GM12878 (cell line): ENCODE results near the gene ATP7B. TPM values are rescaled to one million over a fixed set of nuclear protein-coding genes. Genes with fewer than 3 reads are reported as not detected.

Source experiments
- ATAC-seq: fragments of 200-7000 bp; cut with Tn5 transposase; 3 replicates; pipeline ENCODE4 v1.9.1; 2020; ENCODE audit warnings: mild to moderate bottlenecking, moderate library complexity
- BruUV-seq: library from RNA; stranded (reverse); fragments of 400-500 nt; replicated peaks from 2 replicates; lab custom pipeline; 2021; lab: Mats Ljungman, UMichigan
- CTCF ChIA-PET: fragments of 300-600 bp; sonication (Branson Sonifier 250); formaldehyde crosslinking; extraction: SDS; loops from one replicate; lab custom pipeline; 2021; ENCODE audit warnings: inconsistent platforms; lab: Yijun Ruan, JAX
- POLR2A ChIA-PET: fragments of 350-600 bp; formaldehyde crosslinking; extraction: SDS; loops from one replicate; lab custom pipeline; 2021; ENCODE audit warnings: inconsistent platforms; lab: Charles Lee
- RAD21 ChIA-PET: fragments of 300-600 bp; sonication (Branson Sonifier 250); formaldehyde crosslinking; loops from one replicate; lab custom pipeline; 2023; ENCODE audit warnings: antibody characterized with exemption; ENCODE audit not compliant: unreplicated experiment; lab: Charles Lee
- SMC1A ChIA-PET: fragments of 300-600 bp; sonication (Branson Sonifier 250); formaldehyde crosslinking; loops from one replicate; lab custom pipeline; 2023; ENCODE audit not compliant: unreplicated experiment, uncharacterized antibody; lab: Charles Lee
- DNase-seq: peaks from one replicate; pipeline ENCODE4 v3.0.0-alpha.2; 2011; ENCODE audit warnings: low read depth, low spot score
- FAIRE-seq: peaks from 3 replicates; lab custom pipeline; 2011; peaks lifted over from hg19 to GRCh38; lab: Jason Lieb, UNC
- H2AFZ ChIP-seq: 2 replicates; pipeline ENCODE4 v1.6.0; 2011; ENCODE audit warnings: low read depth, low read length, control low read depth; ENCODE audit not compliant: control insufficient read depth
- H3K27ac ChIP-seq: 2 replicates; pipeline ENCODE4 v1.5.1; 2011; ENCODE audit warnings: control low read depth; ENCODE audit not compliant: control insufficient read depth, insufficient read depth
- H3K27me3 ChIP-seq, 2 experiments: replicated peaks in 1 of 2; 2 replicates each; pipeline versions ENCODE4 v1.6.0 to v1.6.1; 2011; ENCODE audit warnings: low read length in 1 of 2; ENCODE audit not compliant: control insufficient read depth in 2 of 2, insufficient read depth in 2 of 2
- H3K36me3 ChIP-seq, 2 experiments: 2 replicates each; pipeline ENCODE4 v1.5.1; 2011; ENCODE audit warnings: low read length in 1 of 2; ENCODE audit not compliant: control insufficient read depth in 2 of 2, insufficient read depth in 2 of 2
- H3K4me1 ChIP-seq: 2 replicates; pipeline ENCODE4 v1.6.1; 2011; ENCODE audit warnings: mild to moderate bottlenecking, low read length, moderate library complexity, mixed read lengths; ENCODE audit not compliant: control insufficient read depth, insufficient read depth
- H3K4me2 ChIP-seq: 2 replicates; pipeline ENCODE4 v1.6.0; 2011; ENCODE audit warnings: control low read depth; ENCODE audit not compliant: control insufficient read depth, insufficient read depth
- H3K4me3 ChIP-seq: fragments of 200-600 bp; sonication (generic); 2 replicates; pipeline ENCODE4 v1.5.1; 2016
- H3K79me2 ChIP-seq: 2 replicates; pipeline ENCODE4 v1.6.0; 2011; ENCODE audit warnings: low read length; ENCODE audit not compliant: control insufficient read depth, insufficient read depth
- H3K9ac ChIP-seq: 2 replicates; pipeline ENCODE4 v1.8.0; 2011; ENCODE audit warnings: low read length, control low read depth, mixed read lengths; ENCODE audit not compliant: control insufficient read depth, insufficient read depth
- H3K9me3 ChIP-seq: replicated peaks from 3 replicates; pipeline ENCODE4 v1.5.1; 2011; ENCODE audit warnings: mild to moderate bottlenecking, low read length; ENCODE audit not compliant: control insufficient read depth, insufficient read depth
- H4K20me1 ChIP-seq: 2 replicates; pipeline ENCODE4 v1.6.0; 2011; ENCODE audit not compliant: control insufficient read depth, insufficient read depth
- CTCF ChIP-seq, 3 experiments: IDR thresholded peaks in 2 of 3; conservative IDR thresholded peaks in 1 of 3; 2 replicates each; pipeline ENCODE4 v1.5.1; 2011; ENCODE audit warnings: low read depth in 3 of 3, low read length in 3 of 3, mild to moderate bottlenecking in 3 of 3, control low read depth in 2 of 3, moderate library complexity in 2 of 3, inconsistent platforms in 1 of 3, mixed read lengths in 1 of 3; ENCODE audit not compliant: control insufficient read depth in 2 of 3, insufficient read depth in 1 of 3; ENCODE audit errors: extremely low read depth in 1 of 3
- FOXM1 ChIP-seq: IDR thresholded peaks from 2 replicates; pipeline ENCODE4 v1.6.1; 2012; ENCODE audit warnings: low read depth, mild to moderate bottlenecking, inconsistent platforms, low read length, moderate library complexity
- GABPA ChIP-seq: IDR thresholded peaks from 2 replicates; pipeline ENCODE4 v1.6.1; 2014; ENCODE audit warnings: antibody characterized with exemption, low read depth, mild to moderate bottlenecking, inconsistent platforms
- USF1 ChIP-seq: IDR thresholded peaks from 2 replicates; pipeline ENCODE4 v1.6.1; 2011; ENCODE audit warnings: borderline replicate concordance, low read depth, mild to moderate bottlenecking, moderate library complexity, mixed read lengths, low read length; ENCODE audit not compliant: insufficient read depth; ENCODE audit errors: extremely low read length
- ZNF207 ChIP-seq: fragments of 450-650 bp; IDR thresholded peaks from 2 replicates; pipeline ENCODE4 v1.6.1; 2014; ENCODE audit warnings: antibody characterized with exemption, mild to moderate bottlenecking, borderline replicate concordance
- ZSCAN29 ChIP-seq: fragments of 450-650 bp; IDR thresholded peaks from 2 replicates; pipeline ENCODE4 v1.6.1; 2017; ENCODE audit warnings: mild to moderate bottlenecking, moderate library complexity
- WGBS: methylation state at CpG from one replicate; pipeline ENCODE4 v1.1.6; 2016; ENCODE audit warnings: low lambda C conversion rate; ENCODE audit not compliant: insufficient replicate concordance, insufficient coverage; ENCODE audit errors: missing lambda C conversion rate; 5-methylcytosine and 5-hydroxymethylcytosine counted together
- in situ Hi-C: fragments of 300-500 bp; cut with MboI; formaldehyde crosslinking; loops from 9 replicates; pipeline ENCODE4 v1.14.3; 2018; ENCODE audit warnings: mixed read lengths
- intact Hi-C: fragments of 100-400 bp; cut with micrococcal nuclease; formaldehyde crosslinking; loops from one replicate; pipeline ENCODE4 v1.14.2; 2022; ENCODE audit not compliant: unreplicated experiment
- polyA plus RNA-seq, 11 experiments: library from polyadenylated mRNA; depleted of rRNA in 4 of 11; unstranded in 6 of 11; stranded (reverse) in 5 of 11; fragments of >200 nt; fragmentation: Nextera tagmentation in 4 of 11; fragmentation: Illumina TruSeq in 1 of 11; extraction: Ambion mirVana in 4 of 11; extraction: Trizol in 1 of 11; gene quantifications; 1 replicate in 1 of 11; 2 replicates in 10 of 11; pipeline versions ENCODE4 v1.2.1 to v1.2.3, GENCODE V29; 2011 to 2016; ENCODE audit warnings: inconsistent platforms in 2 of 11, missing spikeins in 2 of 11, low read depth in 1 of 11
- total RNA-seq, 4 experiments: library from RNA; depleted of rRNA in 3 of 4; stranded (reverse); fragments of >200 nt in 3 of 4; fragmentation: Illumina TruSeq in 1 of 4; extraction: Trizol in 1 of 4; gene quantifications; 2 replicates each; pipeline versions ENCODE4 v1.2.1 to v1.2.3, GENCODE V29; 2013 to 2021
- TF ChIP-seq, protein P1 (sequence below): fragments of 450-650 bp; IDR thresholded peaks from 2 replicates; pipeline ENCODE4 v1.6.1; 2018; ENCODE audit warnings: mild to moderate bottlenecking, low read depth, moderate library complexity; ENCODE audit not compliant: partially characterized antibody
- TF ChIP-seq, protein P2 (sequence below): IDR thresholded peaks from 2 replicates; pipeline ENCODE4 v1.6.1; 2012; ENCODE audit warnings: low read depth, low read length, improper control_type of control experiment

The ATP7B gene
- total and polyA plus RNA-seq, 10 of the 15 experiments (the other 5 are each of a cell fraction or from before 2014, with no cell fraction given) = under 0.01 to 1.1 (median 0.06) TPM; not detected in 2

- no peak for FAIRE-seq
- CTCF ChIA-PET = interaction anchor here (1.0 kb wide), 1 partner anchor 11 kb away, joined by 4 read pairs; no protein-coding TSS in a partner anchor
- SMC1A ChIA-PET = interaction anchor here (1.4 kb wide), 1 partner anchor 101 kb away, joined by 3 read pairs; no protein-coding TSS in a partner anchor
- Histone ChIP-seq H3K27me3 (no peaks in the 10 kb centered on the region; a peak in 2 of 4 replicates), H3K4me3 (no peak overlapping the region), H4K20me1 (0 out of 2 replicates have a peak, but pooled peaks cover 3% of the 10 kb centered on the region), H3K9ac (no peak overlapping the region), H2AFZ (no peak overlapping the region), H3K9me3 (no peaks in the 10 kb centered on the region), H3K4me2 (no peak overlapping the region), H3K79me2 (no peaks in the 10 kb centered on the region), H3K4me1 (0 out of 2 replicates have a peak, but pooled peaks cover 3% of the 10 kb centered on the region), H3K36me3 (no peaks in the 10 kb centered on the region), H3K27ac (no peak overlapping the region)
- no peak for ATAC-seq
- WGBS = 55% methylated on average over 3 of the region's 3 CpGs
- in situ Hi-C loops (no loop called here), intact Hi-C loops (no loop called here)
- RAD21 ChIA-PET = interaction anchor here (1.6 kb wide), 1 partner anchor 11 kb away, joined by 4 read pairs; no protein-coding TSS in a partner anchor
- no peak for DNase-seq
- no TSS peak for BruUV-seq
- POLR2A ChIA-PET = interaction anchor here (0.6 kb wide), 1 partner anchor 43 kb away, joined by 3 read pairs; no protein-coding TSS in a partner anchor
- TF ChIP-seq ZSCAN29 = no peak
Measured at GRCh38 chr13:51906581-51906980, 104.7 kb downstream of the ATP7B start.

DNA sequence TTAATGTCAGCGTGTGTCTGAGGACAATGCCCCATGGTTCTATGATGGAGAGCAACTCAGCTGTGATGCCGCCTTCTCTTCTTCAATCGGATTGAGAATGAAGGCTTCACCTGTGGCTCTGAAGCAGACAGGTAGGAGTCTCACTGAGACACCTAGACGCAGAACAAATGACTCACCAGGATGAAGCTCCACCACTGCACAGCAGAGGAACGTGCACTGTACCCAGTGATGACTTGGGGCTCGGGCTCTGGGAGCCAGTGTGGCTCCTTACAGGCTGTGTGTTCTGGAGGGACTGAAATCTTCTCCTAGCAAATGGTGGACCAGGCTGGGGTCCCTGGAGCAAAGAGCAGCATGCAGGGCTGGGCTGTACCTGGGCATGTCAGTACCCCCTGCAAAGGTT lies 105.5 kb downstream of the ATP7B start:
- Histone ChIP-seq H3K36me3 (no peaks in the 10 kb centered on the region), H3K27me3 (no peaks in the 10 kb centered on the region; a peak in 1 of 4 replicates), H3K9ac (no peak overlapping the region), H3K4me2 (no peak overlapping the region), H3K4me3 (no peak overlapping the region), H4K20me1 (0 out of 2 replicates have a peak, but pooled peaks cover 3% of the 10 kb centered on the region), H3K9me3 (no peaks in the 10 kb centered on the region), H3K27ac (no peak overlapping the region), H2AFZ (no peak overlapping the region), H3K79me2 (no peaks in the 10 kb centered on the region), H3K4me1 (0 out of 2 replicates have a peak, but pooled peaks cover 3% of the 10 kb centered on the region)
- FAIRE-seq (no peak), ATAC-seq (no peak), DNase-seq (no peak)
- ChIA-PET CTCF (interaction anchor here (1.0 kb wide), 1 partner anchor 10 kb away, joined by 4 read pairs; no protein-coding TSS in a partner anchor), RAD21 (no interaction called here), POLR2A (no interaction called here), SMC1A (interaction anchor here (1.4 kb wide), 1 partner anchor 102 kb away, joined by 3 read pairs; no protein-coding TSS in a partner anchor)
- 51% methylated on average over 6 of the region's 6 CpGs for WGBS
- intact Hi-C loops = no loop called here
- TF ChIP-seq ZNF207 (no peak), GABPA (no peak), CTCF (IDR thresholded peaks at IDR 0.05 in 2 of 3, conservative IDR thresholded peaks at IDR 0.05 in 1 of 3; ENCODE audit: control insufficient read depth in 2 of 3, extremely low read depth in 1 of 3, insufficient read depth in 1 of 3, low read depth in 3 of 3, low read length in 3 of 3) (no peak), USF1 (no peak), FOXM1 (no peak)
- TF ChIP-seq, protein P1, sequence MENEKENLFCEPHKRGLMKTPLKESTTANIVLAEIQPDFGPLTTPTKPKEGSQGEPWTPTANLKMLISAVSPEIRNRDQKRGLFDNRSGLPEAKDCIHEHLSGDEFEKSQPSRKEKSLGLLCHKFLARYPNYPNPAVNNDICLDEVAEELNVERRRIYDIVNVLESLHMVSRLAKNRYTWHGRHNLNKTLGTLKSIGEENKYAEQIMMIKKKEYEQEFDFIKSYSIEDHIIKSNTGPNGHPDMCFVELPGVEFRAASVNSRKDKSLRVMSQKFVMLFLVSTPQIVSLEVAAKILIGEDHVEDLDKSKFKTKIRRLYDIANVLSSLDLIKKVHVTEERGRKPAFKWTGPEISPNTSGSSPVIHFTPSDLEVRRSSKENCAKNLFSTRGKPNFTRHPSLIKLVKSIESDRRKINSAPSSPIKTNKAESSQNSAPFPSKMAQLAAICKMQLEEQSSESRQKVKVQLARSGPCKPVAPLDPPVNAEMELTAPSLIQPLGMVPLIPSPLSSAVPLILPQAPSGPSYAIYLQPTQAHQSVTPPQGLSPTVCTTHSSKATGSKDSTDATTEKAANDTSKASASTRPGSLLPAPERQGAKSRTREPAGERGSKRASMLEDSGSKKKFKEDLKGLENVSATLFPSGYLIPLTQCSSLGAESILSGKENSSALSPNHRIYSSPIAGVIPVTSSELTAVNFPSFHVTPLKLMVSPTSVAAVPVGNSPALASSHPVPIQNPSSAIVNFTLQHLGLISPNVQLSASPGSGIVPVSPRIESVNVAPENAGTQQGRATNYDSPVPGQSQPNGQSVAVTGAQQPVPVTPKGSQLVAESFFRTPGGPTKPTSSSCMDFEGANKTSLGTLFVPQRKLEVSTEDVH = no peak
- TF ChIP-seq, protein P2, sequence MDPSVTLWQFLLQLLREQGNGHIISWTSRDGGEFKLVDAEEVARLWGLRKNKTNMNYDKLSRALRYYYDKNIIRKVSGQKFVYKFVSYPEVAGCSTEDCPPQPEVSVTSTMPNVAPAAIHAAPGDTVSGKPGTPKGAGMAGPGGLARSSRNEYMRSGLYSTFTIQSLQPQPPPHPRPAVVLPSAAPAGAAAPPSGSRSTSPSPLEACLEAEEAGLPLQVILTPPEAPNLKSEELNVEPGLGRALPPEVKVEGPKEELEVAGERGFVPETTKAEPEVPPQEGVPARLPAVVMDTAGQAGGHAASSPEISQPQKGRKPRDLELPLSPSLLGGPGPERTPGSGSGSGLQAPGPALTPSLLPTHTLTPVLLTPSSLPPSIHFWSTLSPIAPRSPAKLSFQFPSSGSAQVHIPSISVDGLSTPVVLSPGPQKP = no peak
- BruUV-seq = no TSS peak
- in situ Hi-C loops = no loop called here
